ENCODE measurements around the gene C11orf54.

Gene C11orf54

GRCh38 chr11:93734427-93735222 lies 6.8 kb upstream of the C11orf54 start:
- no peak for DNase-seq (ENCODE audit: low read depth)
- H3K4me3 ChIP-seq (ENCODE audit: low read length) = no peak overlapping the region
- no peak for TF ChIP-seq CTCF (conservative IDR thresholded peaks at IDR 0.05; ENCODE audit: low read depth, low read length)

- DNase-seq (ENCODE audit: low read depth) = no peak
- no peak for TF ChIP-seq CTCF (conservative IDR thresholded peaks at IDR 0.05; ENCODE audit: low read depth, low read length)
- no peak overlapping the region for H3K4me3 ChIP-seq (ENCODE audit: low read length)
These were observed 5.8 kb upstream of the C11orf54 start for GRCh38 chr11:93735627-93736026.

GRCh38 chr11:93736129-93736528 lies 5.3 kb upstream of the C11orf54 start:
- no peak for TF ChIP-seq CTCF (conservative IDR thresholded peaks at IDR 0.05; ENCODE audit: low read depth, low read length)
- no peak for DNase-seq (ENCODE audit: low read depth)
- no peak overlapping the region for H3K4me3 ChIP-seq (ENCODE audit: low read length)

GRCh38 chr11:93737904-93738612 lies 3.4 kb upstream of the C11orf54 start:
- H3K4me3 ChIP-seq (ENCODE audit: low read length) = peak overlapping the region; percentile 97
- no peak for TF ChIP-seq CTCF (conservative IDR thresholded peaks at IDR 0.05; ENCODE audit: low read depth, low read length)
- DNase-seq (ENCODE audit: low read depth) = no peak

GRCh38 chr11:93738647-93739081 lies 2.8 kb upstream of the C11orf54 start:
- peak overlapping the region; percentile 97 for H3K4me3 ChIP-seq (ENCODE audit: low read length)
- TF ChIP-seq CTCF (conservative IDR thresholded peaks at IDR 0.05; ENCODE audit: low read depth, low read length) = no peak
- DNase-seq (ENCODE audit: low read depth) = no peak

- DNase-seq (ENCODE audit: low read depth) = no peak
- H3K4me3 ChIP-seq (ENCODE audit: low read length) = peak overlapping the region; percentile 97
- no peak for TF ChIP-seq CTCF (conservative IDR thresholded peaks at IDR 0.05; ENCODE audit: low read depth, low read length)
These were observed 1.3 kb upstream of the C11orf54 start for GRCh38 chr11:93740031-93740729.
